Measurements from ENCODE around the gene FAM124B.
A peak's percentile ranks its signal among the peaks of the same experiment; 100 is the strongest.
"Not testable (repeated sequence)": the region's sequence is repeated elsewhere in the genome, so short reads cannot be mapped to it uniquely, and the experiment has no call there.

Gene FAM124B

DNA sequence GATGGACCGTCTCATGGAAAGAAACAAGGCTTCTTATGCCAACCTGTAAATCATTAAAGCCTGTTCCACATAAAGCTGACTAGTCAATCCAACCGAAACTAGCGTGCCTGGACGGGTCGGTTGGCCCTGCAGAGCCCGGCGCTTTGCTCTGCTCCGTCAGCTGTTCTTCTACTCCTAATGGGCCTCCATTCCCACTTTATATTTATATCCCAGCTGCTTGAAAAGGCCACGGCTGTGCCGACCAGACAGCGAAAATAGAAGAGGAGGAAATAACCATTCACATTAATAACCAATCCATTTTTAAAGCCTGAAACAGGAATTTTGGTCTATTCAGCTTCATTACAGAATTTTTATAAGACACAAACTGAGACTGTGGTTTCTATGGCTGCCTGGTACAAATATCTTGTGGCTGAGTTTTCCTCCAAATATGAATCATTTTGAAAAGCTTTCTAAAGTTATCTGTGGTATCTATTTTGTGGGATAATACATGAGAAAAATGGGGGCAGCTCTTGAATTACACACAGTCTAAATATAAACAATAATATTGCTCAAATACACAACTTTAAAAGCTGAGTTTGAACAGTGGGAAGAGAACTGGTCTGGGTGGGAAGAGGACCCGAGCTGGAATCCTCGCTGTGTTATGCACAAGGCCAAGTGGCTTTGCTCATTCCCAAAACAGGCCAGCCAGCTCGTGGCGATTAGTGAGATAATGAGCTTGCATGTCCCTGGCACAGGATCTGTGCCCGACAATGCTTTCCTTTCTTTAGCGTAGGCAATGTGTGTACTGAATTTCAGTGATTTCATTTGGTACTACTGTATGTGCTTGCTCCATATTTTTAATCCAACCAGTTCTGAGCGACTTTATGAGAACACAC is 10.5 kb upstream of the FAM124B start:
- DNase-seq: no peak

DNA sequence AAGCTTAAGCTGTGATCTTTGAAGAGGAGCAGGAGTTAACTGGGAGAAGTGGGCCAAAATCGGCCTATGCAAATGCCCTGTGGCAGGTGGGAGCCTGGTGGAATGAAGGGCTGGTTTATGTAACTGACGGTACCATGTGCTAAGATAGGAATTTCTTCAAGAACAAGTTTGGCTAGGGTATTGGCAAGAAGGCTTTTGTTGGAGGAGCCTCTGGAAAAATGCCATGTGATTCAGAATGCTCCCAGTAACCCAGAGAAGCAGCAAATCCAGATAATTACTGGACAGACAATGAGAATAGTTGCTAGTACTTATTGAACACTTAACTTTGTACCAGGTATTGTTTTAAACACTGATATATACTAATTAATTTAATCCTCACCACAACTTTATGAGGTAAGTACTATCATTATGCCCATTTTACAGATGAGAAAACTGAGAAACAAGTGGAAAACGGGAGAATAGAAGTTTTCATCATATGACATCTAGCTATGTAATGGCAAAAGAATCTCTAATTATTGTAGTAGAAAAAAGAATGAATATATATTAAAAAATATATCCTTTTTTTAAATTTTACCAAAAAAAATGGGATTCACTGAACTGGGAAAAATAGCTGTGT is 9.1 kb upstream of the FAM124B start:
- DNase-seq: no peak

GRCh38 chr2:224408676-224409075 is 6.8 kb upstream of the FAM124B start:
- no peak for DNase-seq

DNA sequence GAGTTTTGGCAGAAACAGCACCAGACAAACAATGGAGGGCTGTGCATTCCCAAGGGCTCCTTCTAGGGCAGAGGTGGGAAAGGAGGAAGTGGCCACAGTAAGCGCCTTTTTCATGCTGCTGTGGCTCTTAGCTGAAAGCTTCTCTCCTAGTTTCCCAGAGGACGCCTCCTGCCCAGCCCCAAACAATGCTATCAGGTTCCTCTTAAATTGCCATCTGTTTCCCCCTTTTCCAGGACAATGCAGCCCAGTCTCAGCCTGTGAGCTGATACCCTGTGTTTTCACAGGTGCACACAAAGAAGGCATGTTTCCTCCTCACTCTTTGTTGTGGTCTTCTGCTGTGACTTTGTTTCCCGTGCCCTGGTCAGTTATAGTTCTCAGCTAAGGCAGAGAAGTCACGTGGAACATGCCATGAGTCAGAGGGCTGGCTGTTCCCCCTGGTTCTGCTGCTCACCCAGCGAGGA is 5.4 kb upstream of the FAM124B start:
- no peak for DNase-seq

DNA sequence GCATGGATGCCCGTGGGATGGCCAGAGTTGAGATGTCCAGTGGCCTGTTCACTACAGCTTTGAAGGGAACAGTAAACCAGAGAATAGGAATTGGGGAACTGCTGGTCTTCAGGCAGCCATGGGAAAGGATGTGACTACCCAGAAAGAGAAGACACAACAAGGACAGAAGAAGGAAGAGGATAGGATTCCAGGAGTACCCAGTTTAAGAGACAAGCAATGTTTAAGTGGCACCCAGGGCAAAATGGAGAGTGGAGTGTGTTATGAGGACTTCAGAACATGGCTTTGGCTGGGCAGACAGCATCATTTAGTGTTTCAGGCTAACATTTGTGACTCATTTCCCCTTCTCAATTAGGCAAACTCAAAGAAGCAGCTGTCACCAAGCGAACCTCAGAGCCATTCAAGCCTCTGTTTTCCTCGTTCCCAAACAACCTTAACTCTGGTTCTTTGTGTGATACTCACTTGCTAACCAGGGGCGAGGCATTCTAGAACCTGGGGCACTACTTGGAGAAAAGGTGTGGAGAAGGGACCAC is 4.0 kb upstream of the FAM124B start:
- no peak for DNase-seq

DNA sequence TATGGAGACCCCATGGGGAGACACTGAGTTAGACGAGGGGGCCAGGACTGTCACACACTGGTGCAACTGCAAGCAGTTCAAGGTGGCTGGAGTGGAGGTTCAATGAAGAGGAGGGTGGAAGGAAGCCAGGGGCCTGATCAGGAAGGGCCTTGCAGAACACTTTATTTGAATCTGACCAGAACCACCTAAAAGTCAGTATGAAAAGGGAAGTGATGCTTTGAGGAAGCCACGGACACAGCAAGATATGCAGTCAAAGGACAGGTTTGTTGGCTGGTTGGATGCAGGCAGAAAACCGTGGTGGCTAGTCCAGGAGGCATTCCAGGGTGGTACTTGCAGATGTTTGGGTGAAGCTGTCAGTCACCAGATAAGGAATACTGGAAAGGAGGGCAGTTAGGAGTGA is 3.5 kb upstream of the FAM124B start:
- DNase-seq: peak; percentile 3

DNA sequence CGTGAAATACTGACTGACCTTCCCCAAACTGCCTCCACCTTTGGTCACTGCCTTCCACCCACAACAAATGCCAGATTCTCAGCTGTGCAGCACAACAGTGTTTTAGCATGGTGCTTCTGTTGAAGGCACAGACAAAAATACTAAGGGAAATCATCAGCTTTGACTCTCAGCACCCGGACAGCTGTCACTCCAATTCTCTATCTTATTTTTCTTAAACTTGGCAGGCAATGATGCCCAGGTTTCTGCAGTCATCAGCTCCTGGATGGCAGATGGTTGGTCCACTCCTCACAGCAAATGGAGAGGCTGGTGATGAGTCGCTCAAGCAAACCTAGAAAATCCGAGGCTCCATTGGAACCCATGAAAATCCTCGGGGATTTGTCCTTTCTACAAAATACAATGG is 2.9 kb upstream of the FAM124B start:
- DNase-seq: no peak

DNA sequence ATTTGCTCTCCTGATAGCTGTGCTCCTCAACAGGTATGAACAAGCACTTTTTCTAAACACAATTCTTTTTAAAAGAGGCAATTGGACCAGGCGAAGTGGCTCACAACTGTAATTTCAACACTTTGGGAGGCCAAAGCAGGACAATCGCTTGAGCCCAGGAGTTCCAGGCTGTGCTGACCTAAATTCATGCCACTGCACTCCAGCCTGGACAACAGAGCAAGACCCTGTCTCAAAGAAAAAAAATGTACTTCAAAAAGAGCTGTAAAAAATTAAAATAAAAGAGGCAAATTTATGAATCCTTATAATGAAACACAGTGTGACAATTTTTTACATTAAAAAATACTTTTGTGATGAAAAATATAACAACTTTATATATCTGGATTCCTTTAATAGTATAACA is 1.8 kb upstream of the FAM124B start:
- DNase-seq: no peak

DNA sequence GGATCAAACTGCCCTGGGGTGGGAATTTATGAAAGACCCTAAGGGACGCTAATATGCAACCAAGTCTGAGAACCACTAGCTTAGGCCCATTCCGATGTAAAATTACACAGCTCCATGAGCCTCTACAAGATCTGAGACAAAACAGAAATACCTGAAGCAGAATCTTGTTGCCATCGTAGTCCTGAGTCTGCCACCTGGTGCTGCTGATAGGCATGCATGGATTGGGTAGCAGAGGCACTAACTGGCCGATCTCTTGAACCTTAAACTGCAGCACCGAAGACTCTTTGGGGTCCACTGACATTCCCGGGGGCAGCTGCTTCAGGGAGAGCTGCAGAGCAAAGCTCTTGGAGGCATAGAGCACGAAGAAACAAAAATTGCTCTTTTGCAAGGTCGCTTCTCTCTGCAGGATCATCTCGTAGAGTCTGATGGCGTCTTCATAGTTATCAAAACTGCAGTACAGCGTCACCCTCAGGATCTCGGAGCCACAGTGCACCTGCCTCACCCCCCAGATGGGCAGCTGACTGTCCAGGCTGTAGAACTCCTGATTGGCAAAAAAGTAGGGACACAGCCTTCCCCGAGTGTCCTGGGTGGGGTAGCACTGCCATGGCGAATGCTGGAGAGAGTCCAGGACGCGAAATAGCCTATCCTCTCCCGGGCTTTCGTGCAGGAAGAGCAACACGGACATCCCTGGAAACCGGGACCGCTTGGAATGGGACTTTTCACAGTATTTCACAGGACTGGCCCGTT is 848 bp downstream of the FAM124B start:
- DNase-seq: peak; percentile 53

DNA sequence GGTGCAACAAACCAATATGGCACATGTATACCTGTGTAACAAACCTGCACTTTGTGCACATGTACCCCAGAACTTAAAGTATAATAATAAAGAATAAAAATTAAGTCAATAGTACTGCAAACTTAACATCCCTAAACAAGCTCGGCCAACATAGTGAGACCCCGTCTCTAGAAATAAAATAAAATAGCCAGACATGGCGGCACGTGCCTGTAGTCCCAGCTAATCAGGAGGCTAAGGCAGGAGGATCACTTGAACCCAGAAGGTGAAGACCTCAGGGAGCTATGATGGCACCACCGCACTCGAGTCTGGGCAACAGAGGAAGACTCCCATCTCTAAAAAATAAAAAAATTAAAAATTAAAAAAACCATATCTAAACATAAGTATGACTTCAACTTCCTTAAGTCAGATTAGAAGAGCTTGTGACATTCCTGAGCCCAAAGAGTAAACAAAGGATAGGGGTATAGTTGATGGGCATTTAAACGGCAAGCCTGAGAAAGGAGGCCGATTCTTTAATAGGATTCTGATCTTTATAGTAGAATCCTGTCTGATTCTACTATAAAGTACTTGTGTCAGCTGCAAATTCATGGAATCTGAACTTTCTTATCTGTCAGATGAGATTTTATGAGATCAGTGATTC is 1.6 kb downstream of the FAM124B start:
- no peak for DNase-seq

DNA sequence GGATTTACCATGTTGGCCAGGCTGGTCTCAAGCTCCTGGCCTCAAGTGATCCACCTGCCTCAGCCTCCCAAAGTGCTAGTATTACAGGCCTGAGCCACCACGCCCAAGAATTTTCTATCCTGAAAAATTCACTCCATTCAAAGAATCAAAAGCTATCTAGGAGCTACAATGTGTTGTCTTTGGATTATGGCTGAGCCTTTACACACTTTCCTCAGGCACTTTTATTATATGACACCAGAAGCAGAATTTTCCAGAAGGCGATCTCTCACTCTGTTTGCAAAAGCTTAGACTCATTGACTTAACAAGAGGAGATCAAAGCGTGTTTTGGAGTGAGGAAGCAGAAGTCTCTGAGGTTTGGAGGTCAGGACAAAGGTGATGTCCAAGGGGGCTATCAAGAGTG is 3.6 kb downstream of the FAM124B start:
- no peak for DNase-seq

GRCh38 chr2:224397100-224397499 is 4.8 kb downstream of the FAM124B start:
- not testable (repeated sequence) for DNase-seq

DNA sequence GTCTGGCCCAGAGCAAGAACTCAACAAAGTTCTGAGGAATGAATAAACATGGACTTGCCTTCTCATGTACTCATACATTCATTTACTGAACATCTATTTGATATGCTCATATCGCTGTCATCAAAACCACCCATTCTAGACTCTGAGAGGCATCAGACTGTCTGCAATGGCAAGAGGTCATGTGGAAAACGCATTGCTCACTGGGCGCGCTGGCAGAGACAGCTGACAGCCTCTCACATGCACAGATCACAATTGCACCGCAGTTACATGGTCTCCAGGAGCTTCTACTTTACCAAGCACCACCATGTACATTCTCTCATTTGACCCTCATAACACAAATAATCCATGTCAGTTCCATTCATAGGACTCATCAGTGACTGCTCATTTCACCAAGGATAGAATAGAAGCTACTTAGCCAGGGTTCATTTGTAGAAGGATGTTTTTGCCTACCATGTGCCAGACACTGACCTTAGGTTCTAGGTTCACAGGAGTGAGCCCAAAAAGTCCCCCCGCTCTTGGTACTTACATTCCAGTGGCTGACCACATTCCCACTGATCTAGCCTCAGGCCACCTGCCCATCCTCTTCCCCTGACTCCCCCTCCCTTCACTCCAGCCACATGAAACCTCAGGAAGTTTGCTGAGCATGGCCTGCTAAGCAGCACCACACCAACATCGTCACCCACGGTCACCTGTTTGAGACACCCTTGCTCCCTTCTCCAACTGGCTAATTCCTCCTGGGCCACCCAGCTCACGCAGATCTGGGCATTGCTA is 6.1 kb downstream of the FAM124B start:
- DNase-seq: no peak

DNA sequence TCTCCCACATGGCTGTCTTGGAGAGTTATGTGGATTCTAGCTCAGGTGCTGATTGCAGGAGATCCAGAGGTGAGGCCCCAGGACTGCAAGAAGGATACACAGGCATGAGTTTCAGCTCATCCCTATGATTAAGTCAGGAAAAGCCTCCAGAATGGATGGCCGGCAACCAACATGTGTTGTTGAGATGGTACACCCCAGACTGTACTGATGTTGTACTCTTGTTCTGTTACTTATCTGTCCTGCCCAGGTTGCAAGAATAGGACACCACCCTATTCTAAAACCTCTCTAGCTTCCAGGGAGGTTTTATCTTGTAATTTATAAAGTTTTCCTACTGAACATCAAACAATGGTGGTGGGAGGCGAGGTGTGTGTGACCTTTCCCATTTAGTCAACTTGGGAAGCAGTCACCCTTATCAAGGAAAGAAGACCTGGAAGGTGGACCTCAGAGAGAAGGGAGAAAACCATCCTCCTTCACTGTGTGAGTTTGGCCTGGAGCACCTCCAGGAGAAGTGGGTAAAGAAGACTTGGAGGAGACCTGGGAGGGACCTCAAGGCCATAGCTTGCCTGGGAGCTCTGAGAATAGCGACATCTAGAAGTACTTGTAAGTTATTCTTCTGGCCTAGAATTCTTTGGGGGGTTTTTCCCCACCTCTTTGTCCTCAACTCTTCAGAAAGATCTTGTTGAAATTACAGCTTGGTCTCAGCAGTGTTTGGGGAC is 8.6 kb downstream of the FAM124B start:
- no peak for DNase-seq

- DNase-seq: peak; percentile 8
These were observed 9.4 kb downstream of the FAM124B start for GRCh38 chr2:224392545-224392944.

DNA sequence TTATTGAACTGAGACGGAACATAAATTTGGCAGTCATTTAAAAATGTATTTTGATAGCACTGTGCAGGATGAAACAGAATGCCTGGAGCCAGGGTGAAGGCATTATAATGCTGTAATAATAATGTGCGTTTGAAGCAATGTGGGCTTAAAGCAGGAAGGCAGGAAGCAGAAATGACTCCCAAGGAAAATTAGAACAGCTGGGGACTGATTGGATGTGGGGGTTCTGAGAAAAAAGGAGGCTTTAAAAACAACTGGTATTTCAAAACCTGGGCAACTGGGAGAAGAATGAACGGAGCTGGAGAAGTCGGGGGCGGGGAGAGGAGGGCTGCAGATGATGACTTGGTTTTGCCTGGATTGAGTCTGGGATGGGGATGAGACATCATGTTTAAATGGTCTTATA is 12.6 kb downstream of the FAM124B start:
- no peak for DNase-seq

GRCh38 chr2:224386876-224387275 is 15.0 kb downstream of the FAM124B start:
- no peak for DNase-seq

- DNase-seq: no peak
These were observed 18.8 kb downstream of the FAM124B start for GRCh38 chr2:224382973-224383555.

DNA sequence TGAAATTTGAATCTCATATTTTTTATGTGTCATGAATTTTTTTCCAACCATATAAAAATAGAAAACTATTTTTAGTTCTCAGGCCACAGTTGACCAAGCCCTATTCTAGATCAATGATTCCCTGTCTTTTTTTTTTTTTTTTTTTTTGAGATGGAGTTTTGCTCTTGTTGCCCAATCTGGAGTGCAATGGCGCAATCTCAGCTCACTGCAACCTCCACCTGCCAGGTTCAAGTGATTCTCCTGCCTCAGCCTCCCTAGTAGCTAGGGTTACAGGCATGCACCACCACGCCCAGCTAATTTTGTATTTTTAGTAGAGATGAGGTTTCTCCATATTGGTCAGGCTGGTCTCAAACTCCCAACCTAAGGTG is 19.6 kb downstream of the FAM124B start:
- not testable (repeated sequence) for DNase-seq

GRCh38 chr2:224381521-224382279 is 20.2 kb downstream of the FAM124B start:
- DNase-seq: no peak

Data from OCI-M1 (cell line).